NT2/D1 (cell line): Measurements from ENCODE around the gene MUCL3.

ENCODE experiments used
- SUZ12 ChIP-seq: IDR thresholded peaks from 2 replicates; pipeline ENCODE4 v1.6.1; 2011; ENCODE audit not compliant: insufficient read length, insufficient read depth; ENCODE audit errors: extremely low read depth
- YY1 ChIP-seq: IDR thresholded peaks from 2 replicates; pipeline ENCODE4 v1.6.1; 2011; ENCODE audit not compliant: insufficient read length, insufficient read depth

GRCh38 chr6:30928677-30929076 lies 12.1 kb upstream of the MUCL3 start:
- TF ChIP-seq YY1, result no peak
- no peak for TF ChIP-seq SUZ12
